Measurements from ENCODE around the gene RAI2.

RAI2 gene

DNA sequence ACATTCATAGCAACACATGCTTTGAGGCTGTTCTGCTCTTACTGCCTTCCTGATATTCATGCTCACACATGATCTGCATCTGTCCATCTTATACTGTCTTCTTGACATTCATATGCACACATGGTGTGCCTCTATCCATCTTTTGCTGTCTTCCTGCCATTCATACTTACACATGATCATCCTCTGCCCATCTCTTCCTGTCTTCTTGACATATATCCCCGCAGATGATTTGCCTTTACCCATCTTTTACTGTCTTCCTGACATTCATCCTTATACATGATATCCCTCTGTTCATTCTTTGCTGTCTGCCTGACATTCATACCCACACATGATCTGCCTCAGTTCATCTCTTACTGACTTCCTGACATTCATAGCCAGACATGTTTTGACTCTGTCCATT lies 87.0 kb downstream of the RAI2 start:
- no peak for DNase-seq

DNA sequence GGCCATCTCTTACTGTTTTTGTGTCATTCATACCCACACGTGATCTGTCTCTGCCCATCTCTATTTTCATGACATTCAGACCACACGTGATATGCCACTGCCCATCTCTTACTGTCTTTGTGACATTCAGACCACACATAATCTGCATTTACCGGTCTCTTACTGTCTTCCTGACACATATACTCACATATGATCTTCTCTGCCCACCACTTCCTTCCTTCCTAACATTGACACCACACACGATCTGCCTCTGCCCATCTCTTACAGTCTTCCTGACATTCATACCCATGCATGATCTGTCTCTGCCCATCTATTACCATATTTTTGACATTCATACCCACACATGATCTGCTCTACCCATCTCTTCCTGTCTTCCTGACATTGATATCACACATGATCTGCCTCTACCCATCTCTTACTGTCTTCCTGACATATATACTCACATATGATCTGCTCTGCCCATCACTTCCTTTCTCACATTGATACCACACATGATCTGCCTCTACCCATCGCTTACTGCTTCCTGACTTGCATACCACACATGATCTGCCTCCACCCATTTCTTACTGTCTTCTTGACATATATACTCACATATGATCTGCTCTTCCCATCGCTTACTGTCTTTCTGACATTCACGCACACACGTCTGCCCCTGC lies 87.7 kb downstream of the RAI2 start:
- DNase-seq, result no peak

DNA sequence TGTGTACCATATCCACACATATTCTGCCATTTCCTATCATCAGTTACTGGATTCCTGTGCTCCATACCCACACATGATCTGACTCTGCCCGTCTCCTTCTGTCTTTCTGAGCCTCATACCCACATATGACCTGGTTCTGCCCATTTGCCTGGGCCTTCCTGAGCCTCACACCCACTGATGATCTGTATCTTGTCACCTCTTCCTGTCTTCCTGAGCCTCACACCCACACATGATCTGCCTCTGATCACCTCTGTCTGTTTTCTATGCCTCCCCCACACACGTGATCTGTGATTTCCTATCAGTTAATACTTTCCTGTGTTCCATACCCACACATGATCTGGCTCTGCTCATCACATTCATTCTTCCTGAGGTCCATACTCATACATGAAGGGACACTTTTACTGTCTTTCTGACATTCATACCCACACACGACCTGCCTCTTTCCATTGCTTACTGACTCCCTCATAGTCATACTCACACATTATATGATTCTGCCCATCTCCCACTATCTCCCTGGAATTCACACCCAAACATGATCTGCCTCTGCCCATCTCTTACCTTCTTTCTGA lies 91.3 kb downstream of the RAI2 start:
- DNase-seq, result no peak

DNA sequence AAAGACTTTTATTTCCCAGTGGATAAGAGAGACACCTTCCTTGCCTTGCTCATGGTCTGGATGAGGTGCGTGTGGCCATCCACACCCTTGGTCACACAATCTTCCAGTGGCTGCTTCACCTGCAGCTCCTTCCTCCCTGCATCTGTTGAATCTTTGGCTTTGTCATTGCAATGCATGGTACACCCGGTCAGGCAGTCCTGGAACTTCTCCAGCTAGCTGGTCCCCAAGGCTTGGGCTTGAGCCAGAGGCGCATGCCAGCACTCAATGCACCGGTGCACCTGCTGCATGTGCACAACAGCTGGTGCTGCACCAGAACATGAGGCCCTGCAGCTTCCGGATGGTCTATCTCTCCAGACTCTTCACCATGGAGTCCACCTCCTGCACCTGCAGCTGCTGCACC lies 92.1 kb downstream of the RAI2 start:
- DNase-seq, result no peak

DNA sequence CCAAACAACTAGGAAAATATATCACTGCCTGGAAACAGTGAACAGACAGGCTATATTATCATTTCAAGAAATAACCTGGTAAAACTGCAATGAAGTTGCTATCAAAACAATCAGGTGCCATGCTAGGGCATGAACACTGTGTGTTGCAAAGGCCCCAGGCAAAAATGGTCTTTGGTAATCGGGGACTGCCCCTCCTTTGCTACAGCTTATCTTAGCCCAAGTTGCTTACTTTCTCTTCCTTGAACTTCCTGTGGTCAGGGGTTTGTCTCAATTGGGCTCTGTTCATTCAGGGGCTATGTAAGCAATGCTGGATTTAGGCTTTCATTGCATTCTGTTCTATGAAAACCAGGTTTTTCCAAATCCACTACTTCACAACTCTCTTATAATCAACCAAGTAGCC lies 93.4 kb downstream of the RAI2 start:
- DNase-seq, result no peak

DNA sequence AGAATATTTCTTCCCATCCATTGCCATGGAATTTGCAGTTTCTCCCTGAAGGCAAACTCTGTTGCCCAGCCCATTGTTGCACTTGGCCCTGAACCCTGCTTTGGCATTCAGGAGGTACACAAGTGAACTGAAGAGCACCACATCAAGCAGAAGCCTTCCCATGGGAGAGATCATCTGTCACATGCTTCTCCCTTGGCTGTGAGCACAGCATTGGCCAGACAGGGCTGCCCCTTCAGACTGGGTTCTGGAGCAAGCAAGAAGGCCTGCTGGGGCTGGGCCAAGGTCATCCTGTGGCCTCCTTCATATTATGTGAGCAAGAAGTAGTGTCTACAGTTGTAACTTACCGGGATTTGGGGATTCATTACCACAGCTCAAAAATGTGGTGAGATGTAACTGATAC lies 101.1 kb downstream of the RAI2 start:
- DNase-seq, result no peak

DNA sequence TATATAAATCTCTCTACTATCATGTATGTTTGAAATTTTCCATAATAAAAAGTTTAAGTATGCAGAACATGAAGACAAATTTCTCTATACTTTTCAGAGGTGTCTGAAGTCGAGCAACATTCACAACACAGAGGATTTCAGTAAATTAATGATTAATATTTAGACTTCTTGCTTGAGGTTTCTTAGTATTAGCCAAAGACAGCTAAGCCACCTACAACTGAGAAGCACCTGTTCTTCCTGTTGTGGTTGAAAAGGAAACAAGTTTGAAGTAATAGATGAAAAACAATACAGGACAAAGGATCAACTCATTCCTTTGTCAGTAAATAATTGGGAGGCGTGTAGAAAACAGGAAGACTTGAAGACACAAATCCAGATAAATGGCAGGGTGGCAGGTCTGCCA lies 102.7 kb downstream of the RAI2 start:
- DNase-seq, result no peak

DNA sequence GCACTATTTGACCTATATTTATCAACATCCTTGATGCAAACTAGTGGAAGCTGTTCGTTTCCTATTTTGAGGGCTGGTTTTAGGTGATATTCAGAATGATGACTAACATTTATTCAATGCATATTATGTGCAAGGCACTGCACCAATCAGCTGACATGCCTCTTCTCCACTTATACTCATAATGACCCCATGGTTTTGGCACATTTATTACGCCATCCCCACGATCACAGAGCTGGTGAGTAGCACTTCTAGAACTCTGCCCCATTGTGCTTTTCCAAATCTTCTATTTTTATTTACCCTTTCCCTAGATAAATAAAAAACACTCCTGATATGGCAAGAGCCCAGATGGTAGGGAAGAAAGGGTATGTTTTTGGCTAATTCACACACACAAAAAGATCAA lies 110.7 kb downstream of the RAI2 start:
- no peak for DNase-seq
